HT1080 (cell line): ENCODE results near the gene PCNT. TPM values are rescaled to one million over a fixed set of nuclear protein-coding genes. Genes with fewer than 3 reads are reported as not detected.

ENCODE experiments used
- DNase-seq: peaks from one replicate; pipeline ENCODE4 v3.0.0-alpha.2; 2015; ENCODE audit warnings: low read depth
- total RNA-seq: library from RNA; depleted of rRNA; stranded (reverse); fragments of >200 nt; shearing (Covaris generic); gene quantifications from 2 replicates; pipeline ENCODE4 v1.2.3, GENCODE V29; 2014

PCNT gene
- total RNA-seq, 1 experiment from 2014 or later = 30.1 TPM

- DNase-seq = no peak
Observed at GRCh38 chr21:46334351-46335140, 10.6 kb downstream of the PCNT start.

- DNase-seq = no peak
Observed at GRCh38 chr21:46336603-46337002, 12.6 kb downstream of the PCNT start.

- DNase-seq = no peak
Observed at GRCh38 chr21:46340998-46341397, 17.0 kb downstream of the PCNT start.

GRCh38 chr21:46344219-46344915 is 20.4 kb downstream of the PCNT start:
- DNase-seq = no peak

- no peak for DNase-seq
Observed at GRCh38 chr21:46345861-46346260, 21.9 kb downstream of the PCNT start.

GRCh38 chr21:46346296-46347202 is 22.6 kb downstream of the PCNT start:
- no peak for DNase-seq

GRCh38 chr21:46347203-46347550 is 23.2 kb downstream of the PCNT start:
- DNase-seq = no peak

GRCh38 chr21:46347791-46348381 is 23.9 kb downstream of the PCNT start:
- DNase-seq = peak; percentile 10

GRCh38 chr21:46349134-46349760 is 25.3 kb downstream of the PCNT start:
- no peak for DNase-seq

GRCh38 chr21:46350571-46350970 is 26.6 kb downstream of the PCNT start:
- no peak for DNase-seq

- DNase-seq = no peak
Observed at GRCh38 chr21:46350981-46351380, 27.0 kb downstream of the PCNT start.

GRCh38 chr21:46351476-46352163 is 27.7 kb downstream of the PCNT start:
- DNase-seq = no peak

GRCh38 chr21:46352164-46352515 is 28.2 kb downstream of the PCNT start:
- no peak for DNase-seq

GRCh38 chr21:46352913-46353312 is 29.0 kb downstream of the PCNT start:
- DNase-seq = no peak

GRCh38 chr21:46354046-46354445 is 30.1 kb downstream of the PCNT start:
- DNase-seq = no peak

GRCh38 chr21:46354518-46354917 is 30.6 kb downstream of the PCNT start:
- DNase-seq = no peak

- DNase-seq = no peak
Observed at GRCh38 chr21:46355161-46356004, 31.4 kb downstream of the PCNT start.

GRCh38 chr21:46356005-46356338 is 32.0 kb downstream of the PCNT start:
- DNase-seq = no peak

GRCh38 chr21:46356494-46357334 is 32.8 kb downstream of the PCNT start:
- DNase-seq = no peak
